ENCODE measurements around the gene SMG6. TPM values are rescaled to one million over a fixed set of nuclear protein-coding genes. Genes with fewer than 3 reads are reported as not detected.

The SMG6 gene
- total and polyA plus RNA-seq, 2 of the 13 experiments (the other 11 are each of a cell fraction or from before 2014, with no cell fraction given), result 4.6 to 14.6 TPM

GRCh38 chr17:2049333-2050299 lies 254.0 kb downstream of the SMG6 start (continued):
- TF ChIP-seq, protein P1, sequence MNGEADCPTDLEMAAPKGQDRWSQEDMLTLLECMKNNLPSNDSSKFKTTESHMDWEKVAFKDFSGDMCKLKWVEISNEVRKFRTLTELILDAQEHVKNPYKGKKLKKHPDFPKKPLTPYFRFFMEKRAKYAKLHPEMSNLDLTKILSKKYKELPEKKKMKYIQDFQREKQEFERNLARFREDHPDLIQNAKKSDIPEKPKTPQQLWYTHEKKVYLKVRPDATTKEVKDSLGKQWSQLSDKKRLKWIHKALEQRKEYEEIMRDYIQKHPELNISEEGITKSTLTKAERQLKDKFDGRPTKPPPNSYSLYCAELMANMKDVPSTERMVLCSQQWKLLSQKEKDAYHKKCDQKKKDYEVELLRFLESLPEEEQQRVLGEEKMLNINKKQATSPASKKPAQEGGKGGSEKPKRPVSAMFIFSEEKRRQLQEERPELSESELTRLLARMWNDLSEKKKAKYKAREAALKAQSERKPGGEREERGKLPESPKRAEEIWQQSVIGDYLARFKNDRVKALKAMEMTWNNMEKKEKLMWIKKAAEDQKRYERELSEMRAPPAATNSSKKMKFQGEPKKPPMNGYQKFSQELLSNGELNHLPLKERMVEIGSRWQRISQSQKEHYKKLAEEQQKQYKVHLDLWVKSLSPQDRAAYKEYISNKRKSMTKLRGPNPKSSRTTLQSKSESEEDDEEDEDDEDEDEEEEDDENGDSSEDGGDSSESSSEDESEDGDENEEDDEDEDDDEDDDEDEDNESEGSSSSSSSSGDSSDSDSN (CRISPR knock-in tag; IDR thresholded peaks at IDR 0.05), result no peak
- TF ChIP-seq HCFC1 (IDR thresholded peaks at IDR 0.05; ENCODE audit: low read depth, low read length), result no peak
- TF ChIP-seq ZNF343 (CRISPR knock-in tag; IDR thresholded peaks at IDR 0.05), result no peak
- peak; percentile 73 for TF ChIP-seq IKZF4 (CRISPR knock-in tag; IDR thresholded peaks at IDR 0.05; ENCODE audit: borderline replicate concordance, low read depth, not compliant biosample characterization)
- peak; percentile 57; the same call in 1 of the 2 replicates for TF ChIP-seq SP4 (CRISPR knock-in tag; IDR thresholded peaks at IDR 0.05)
- no peak for TF ChIP-seq ZNF816 (CRISPR knock-in tag; IDR thresholded peaks at IDR 0.05; ENCODE audit: borderline replicate concordance)
- peak; percentile 27; the same call in 1 of the 2 replicates for TF ChIP-seq ZNF790 (CRISPR knock-in tag; IDR thresholded peaks at IDR 0.05; ENCODE audit: borderline replicate concordance)
- TF ChIP-seq FOXK1 (CRISPR knock-in tag; IDR thresholded peaks at IDR 0.05; ENCODE audit: borderline replicate concordance, low read depth), result peak; percentile 8; the same call in 1 of the 2 replicates
- no peak for TF ChIP-seq ZBTB7B (CRISPR knock-in tag; IDR thresholded peaks at IDR 0.05)
- no peak for TF ChIP-seq ZNF570 (CRISPR knock-in tag; IDR thresholded peaks at IDR 0.05; ENCODE audit: borderline replicate concordance)
- TF ChIP-seq, protein P2, sequence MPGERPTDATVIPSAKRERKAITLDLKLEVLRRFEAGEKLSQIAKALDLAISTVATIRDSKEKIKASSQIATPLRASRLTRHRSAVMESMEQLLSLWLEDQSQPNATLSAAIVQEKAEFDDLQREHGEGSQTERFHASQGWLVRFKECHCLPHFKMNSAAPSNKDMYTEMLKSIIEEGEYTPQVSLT (CRISPR knock-in tag; IDR thresholded peaks at IDR 0.05; ENCODE audit: borderline replicate concordance, low read depth), result no peak
- TF ChIP-seq FOXK2 (IDR thresholded peaks at IDR 0.05), result no peak
- TF ChIP-seq SIN3A (IDR thresholded peaks at IDR 0.05; ENCODE audit: borderline replicate concordance, low read depth, low read length), result peak; percentile 79; the same call in 1 of the 2 replicates
- TF ChIP-seq HHEX (CRISPR knock-in tag; IDR thresholded peaks at IDR 0.05), result no peak
- TF ChIP-seq ZNF629 (CRISPR knock-in tag; conservative IDR thresholded peaks at IDR 0.05), result no peak
- TF ChIP-seq KDM5B (CRISPR knock-in tag; IDR thresholded peaks at IDR 0.05; ENCODE audit: borderline replicate concordance), result peak; percentile 20; the same call in 1 of the 2 replicates
- TF ChIP-seq, protein P3, sequence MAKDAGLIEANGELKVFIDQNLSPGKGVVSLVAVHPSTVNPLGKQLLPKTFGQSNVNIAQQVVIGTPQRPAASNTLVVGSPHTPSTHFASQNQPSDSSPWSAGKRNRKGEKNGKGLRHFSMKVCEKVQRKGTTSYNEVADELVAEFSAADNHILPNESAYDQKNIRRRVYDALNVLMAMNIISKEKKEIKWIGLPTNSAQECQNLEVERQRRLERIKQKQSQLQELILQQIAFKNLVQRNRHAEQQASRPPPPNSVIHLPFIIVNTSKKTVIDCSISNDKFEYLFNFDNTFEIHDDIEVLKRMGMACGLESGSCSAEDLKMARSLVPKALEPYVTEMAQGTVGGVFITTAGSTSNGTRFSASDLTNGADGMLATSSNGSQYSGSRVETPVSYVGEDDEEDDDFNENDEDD (CRISPR knock-in tag; IDR thresholded peaks at IDR 0.05; ENCODE audit: borderline replicate concordance), result peak; percentile 24; the same call in 1 of the 2 replicates
- TF ChIP-seq ZNF44 (CRISPR knock-in tag; IDR thresholded peaks at IDR 0.05), result no peak
- TF ChIP-seq NFE2L2 (IDR thresholded peaks at IDR 0.05; ENCODE audit: low read length), result no peak
- TF ChIP-seq TP53 (CRISPR knock-in tag; conservative IDR thresholded peaks at IDR 0.05), result no peak
- TF ChIP-seq GATA4 (IDR thresholded peaks at IDR 0.05; ENCODE audit: borderline replicate concordance, low read depth), result no peak
- TF ChIP-seq MLX (CRISPR knock-in tag; IDR thresholded peaks at IDR 0.05), result no peak
- no peak for TF ChIP-seq ZSCAN12 (CRISPR knock-in tag; IDR thresholded peaks at IDR 0.05)
- no peak for TF ChIP-seq ZNF691 (CRISPR knock-in tag; IDR thresholded peaks at IDR 0.05; ENCODE audit: borderline replicate concordance, low read depth)
- peak; percentile 41; the same call in 1 of the 2 replicates for TF ChIP-seq CHCHD3 (CRISPR knock-in tag; IDR thresholded peaks at IDR 0.05)

Data from HepG2 (cell line).